Thoracic aorta (tissue), 2 donors: ENCODE measurements around the gene EIPR1. TPM values are rescaled to one million over a fixed set of nuclear protein-coding genes. Genes with fewer than 3 reads are reported as not detected.

Experiments used
- ATAC-seq: fragments of 150-250 bp; one replicate; pipeline ENCODE4 v1.8.0; 2017; ENCODE audit warnings: low read depth; ENCODE audit not compliant: insufficient number of reproducible peaks, low FRiP score
- DNase-seq: peaks from one replicate; pipeline ENCODE4 v3.0.0-alpha.2; 2020; ENCODE audit warnings: low spot score
- H3K27ac ChIP-seq, 2 donors: fragments of 200-600 bp; sonication (generic); 1 replicate in 1 of 2; 2 replicates in 1 of 2; pipeline ENCODE4 v1.5.1; 2016; ENCODE audit warnings: mild to moderate bottlenecking in 2 of 2, moderate library complexity in 2 of 2
- H3K27me3 ChIP-seq: fragments of 200-600 bp; sonication (generic); replicated peaks from 2 replicates; pipeline ENCODE4 v1.6.0; 2016; ENCODE audit warnings: mild to moderate bottlenecking; ENCODE audit not compliant: insufficient read depth
- H3K36me3 ChIP-seq: fragments of 200-600 bp; sonication (generic); one replicate; pipeline ENCODE4 v1.5.1; 2016
- H3K4me1 ChIP-seq, 2 donors: fragments of 200-600 bp; sonication (generic); 1 replicate in 1 of 2; 2 replicates in 1 of 2; pipeline versions ENCODE4 v1.5.1 to v1.6.0; 2016; ENCODE audit warnings: low read depth in 2 of 2, mild to moderate bottlenecking in 1 of 2; ENCODE audit not compliant: control insufficient read depth in 1 of 2
- H3K4me3 ChIP-seq: fragments of 200-600 bp; sonication (generic); 2 replicates; pipeline ENCODE4 v1.5.1; 2016; ENCODE audit warnings: mild to moderate bottlenecking
- H3K9me3 ChIP-seq: fragments of 200-600 bp; sonication (generic); 2 replicates; pipeline ENCODE4 v1.5.1; 2016
- total RNA-seq, 2 donors: library from RNA; depleted of rRNA; stranded (reverse); fragments of >200 nt; gene quantifications; one replicate each; pipeline versions ENCODE4 v1.1.0 to v1.2.3, GENCODE V29; 2016
- TF ChIP-seq, protein P1 (sequence below): fragments of 200-600 bp; sonication (generic); IDR thresholded peaks from one replicate; pipeline ENCODE4 v1.5.1; 2019; ENCODE audit warnings: antibody characterized with exemption

EIPR1 gene
- total RNA-seq, 2 donors from 2014 or later, result 17.9 to 40.6 TPM

DNA sequence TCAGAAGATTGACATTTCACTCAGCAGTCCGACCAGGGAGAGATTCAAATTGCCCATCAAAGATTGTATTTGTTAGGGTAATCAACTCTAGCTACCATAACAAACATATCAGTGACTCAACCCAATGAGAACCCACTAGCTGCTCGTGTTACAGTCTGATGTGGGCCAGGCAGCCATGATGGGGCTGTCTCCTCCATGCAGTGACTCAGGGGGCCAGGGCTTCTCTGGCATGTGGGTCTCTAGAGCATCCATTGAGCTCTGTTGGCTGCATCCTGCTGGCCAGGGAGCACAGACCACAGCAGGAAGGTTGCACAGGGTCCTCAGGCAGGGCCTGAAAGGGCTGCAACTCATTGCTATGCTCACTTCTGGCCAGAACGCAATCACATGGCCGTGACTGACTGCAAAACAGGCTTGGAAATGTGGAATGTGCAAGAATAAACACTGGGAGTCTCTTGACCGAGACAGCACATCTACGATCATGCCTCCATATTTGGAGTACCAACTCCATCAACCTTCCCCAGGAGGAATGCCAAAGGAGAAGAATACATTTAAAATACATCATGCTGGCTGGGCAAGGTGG is 216.8 kb downstream of the EIPR1 start:
- Histone ChIP-seq H3K27me3 (no peaks in the 10 kb centered on the region), H3K36me3 (no peaks in the 10 kb centered on the region), H3K4me1 (no peaks in the 10 kb centered on the region), H3K4me3 (no peak overlapping the region), H3K9me3 (peaks cover 11% of the 10 kb centered on the region), H3K27ac (no peak overlapping the region)
- ATAC-seq (no peak), DNase-seq (no peak)
- TF ChIP-seq, protein P1, sequence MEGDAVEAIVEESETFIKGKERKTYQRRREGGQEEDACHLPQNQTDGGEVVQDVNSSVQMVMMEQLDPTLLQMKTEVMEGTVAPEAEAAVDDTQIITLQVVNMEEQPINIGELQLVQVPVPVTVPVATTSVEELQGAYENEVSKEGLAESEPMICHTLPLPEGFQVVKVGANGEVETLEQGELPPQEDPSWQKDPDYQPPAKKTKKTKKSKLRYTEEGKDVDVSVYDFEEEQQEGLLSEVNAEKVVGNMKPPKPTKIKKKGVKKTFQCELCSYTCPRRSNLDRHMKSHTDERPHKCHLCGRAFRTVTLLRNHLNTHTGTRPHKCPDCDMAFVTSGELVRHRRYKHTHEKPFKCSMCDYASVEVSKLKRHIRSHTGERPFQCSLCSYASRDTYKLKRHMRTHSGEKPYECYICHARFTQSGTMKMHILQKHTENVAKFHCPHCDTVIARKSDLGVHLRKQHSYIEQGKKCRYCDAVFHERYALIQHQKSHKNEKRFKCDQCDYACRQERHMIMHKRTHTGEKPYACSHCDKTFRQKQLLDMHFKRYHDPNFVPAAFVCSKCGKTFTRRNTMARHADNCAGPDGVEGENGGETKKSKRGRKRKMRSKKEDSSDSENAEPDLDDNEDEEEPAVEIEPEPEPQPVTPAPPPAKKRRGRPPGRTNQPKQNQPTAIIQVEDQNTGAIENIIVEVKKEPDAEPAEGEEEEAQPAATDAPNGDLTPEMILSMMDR, result no peak

DNA sequence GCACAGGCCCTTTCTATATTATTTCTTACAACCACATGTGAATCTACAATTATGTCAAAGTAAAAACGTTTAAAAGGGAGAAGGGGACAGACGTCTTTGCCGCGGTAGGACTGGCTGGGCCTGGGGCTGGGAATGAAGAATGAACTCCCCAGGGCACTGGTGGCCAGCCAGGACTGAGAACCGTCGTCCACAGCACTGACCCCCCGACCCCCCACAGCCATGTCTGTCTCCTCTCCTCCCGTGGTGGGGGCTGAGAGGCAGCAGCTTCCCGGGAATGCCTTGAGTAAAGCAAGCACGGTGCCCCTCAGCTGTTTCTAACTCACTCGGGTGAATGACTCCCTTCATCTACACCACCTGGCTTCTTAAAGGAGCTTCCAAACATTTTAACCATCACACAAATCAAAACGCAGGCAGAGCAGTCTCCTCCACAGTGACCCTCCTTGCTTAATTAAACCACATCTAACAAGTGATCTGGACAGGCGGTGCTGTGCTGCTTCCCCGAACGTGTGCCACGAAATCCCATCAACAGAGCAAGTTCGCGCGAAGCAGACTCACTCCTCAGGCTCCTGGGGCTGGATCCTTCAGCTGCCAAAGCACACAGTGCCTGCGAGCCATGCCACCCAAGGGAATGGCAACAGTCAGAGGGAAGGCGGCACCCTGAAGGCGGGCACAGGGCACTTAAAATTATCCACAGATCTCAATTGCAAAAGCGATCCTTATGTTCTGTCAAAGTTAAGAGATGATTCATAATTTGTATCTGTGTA is 217.7 kb downstream of the EIPR1 start:
- TF ChIP-seq, protein P1, result no peak
- no peaks in the 10 kb centered on the region for H3K36me3 ChIP-seq
- DNase-seq, result no peak
- H3K4me1 ChIP-seq, result no peaks in the 10 kb centered on the region
- peaks cover 11% of the 10 kb centered on the region for H3K9me3 ChIP-seq
- H3K4me3 ChIP-seq, result no peak overlapping the region
- no peaks in the 10 kb centered on the region for H3K27me3 ChIP-seq
- ATAC-seq, result no peak
- H3K27ac ChIP-seq, result no peak overlapping the region

DNA sequence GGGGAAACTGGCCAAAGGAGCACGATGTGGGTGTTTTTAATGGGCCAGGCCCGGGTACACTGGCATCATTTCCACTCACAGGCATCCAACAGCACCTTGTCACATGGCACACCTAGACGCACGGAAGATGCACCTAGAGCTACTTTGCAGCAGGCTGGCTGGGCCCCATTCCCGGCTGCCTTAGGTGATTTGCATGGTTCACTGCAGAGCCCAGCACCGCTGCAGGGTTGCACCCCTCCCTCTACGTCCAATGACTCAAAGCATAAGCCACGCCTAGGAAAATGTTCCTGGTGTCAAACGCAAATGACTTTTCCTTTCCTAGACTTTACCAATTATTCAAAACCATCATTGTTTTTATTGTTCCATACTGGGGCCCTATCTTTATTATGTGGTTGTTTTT is 222.9 kb downstream of the EIPR1 start:
- no peak overlapping the region for H3K27ac ChIP-seq
- H3K4me1 ChIP-seq, result no peaks in the 10 kb centered on the region
- TF ChIP-seq, protein P1, result no peak
- no peaks in the 10 kb centered on the region for H3K9me3 ChIP-seq
- H3K4me3 ChIP-seq, result no peak overlapping the region
- ATAC-seq (no peak), DNase-seq (no peak)
- H3K36me3 ChIP-seq, result no peaks in the 10 kb centered on the region
- no peaks in the 10 kb centered on the region for H3K27me3 ChIP-seq

DNA sequence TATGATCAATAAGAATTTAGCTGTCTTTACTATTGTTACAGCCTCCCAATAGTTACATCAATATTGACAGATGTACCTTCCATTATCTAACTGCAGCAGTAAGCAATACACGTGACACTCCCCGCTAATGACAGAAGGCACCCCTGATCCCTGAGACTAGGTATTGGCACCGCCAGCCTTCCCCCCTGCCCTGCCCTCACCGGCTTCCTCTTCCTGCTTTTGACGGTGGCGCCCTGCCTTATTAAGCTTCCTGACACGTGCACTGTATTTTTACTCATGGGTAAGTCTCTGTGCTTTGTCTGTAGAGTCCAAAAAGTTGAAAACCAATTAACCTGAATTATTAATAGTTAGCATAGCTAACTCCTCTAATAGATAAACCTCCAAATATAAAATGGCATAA is 223.5 kb downstream of the EIPR1 start:
- H3K27me3 ChIP-seq, result no peaks in the 10 kb centered on the region
- no peaks in the 10 kb centered on the region for H3K4me1 ChIP-seq
- H3K36me3 ChIP-seq, result no peaks in the 10 kb centered on the region
- no peaks in the 10 kb centered on the region for H3K9me3 ChIP-seq
- TF ChIP-seq, protein P1, result no peak
- H3K4me3 ChIP-seq, result no peak overlapping the region
- H3K27ac ChIP-seq, result no peak overlapping the region
- ATAC-seq, result no peak
- DNase-seq, result no peak

DNA sequence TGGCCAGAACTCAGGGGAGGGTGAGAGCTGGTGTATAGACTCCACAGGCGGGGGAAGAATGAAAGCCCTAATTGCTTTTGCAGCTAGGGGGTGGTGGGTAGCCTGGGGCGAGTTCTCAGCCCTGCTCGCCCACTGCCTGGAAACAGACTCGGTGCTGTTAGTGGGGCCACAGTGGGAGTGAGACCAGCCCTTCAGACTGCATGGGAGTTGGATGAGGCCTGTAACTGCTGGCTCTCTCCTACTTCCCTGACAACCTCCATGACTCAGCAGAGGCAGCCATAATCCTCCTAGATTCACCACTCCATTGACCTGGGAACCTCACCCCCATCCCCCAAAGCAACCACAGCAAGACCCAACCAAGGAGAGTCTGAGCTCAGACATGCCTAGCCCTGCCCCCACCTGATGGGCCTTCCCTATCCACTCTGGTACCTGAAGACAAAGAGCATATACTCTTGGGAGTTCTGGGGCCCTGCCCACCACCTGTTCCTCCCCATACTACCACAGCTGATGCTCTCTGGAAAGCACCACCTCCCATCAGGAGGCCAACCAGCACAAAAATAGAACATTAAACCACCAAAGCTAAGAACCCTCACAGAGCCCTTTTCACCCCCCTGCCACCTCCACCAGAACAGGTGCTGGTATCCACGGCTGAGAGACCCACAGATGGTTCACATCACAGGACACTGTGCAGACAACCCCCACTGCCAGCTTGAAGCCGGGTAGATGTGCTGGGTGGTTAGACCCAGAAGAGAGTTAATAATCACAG is 226.3 kb downstream of the EIPR1 start:
- no peak for ATAC-seq
- H3K27ac ChIP-seq, result no peak overlapping the region
- H3K4me1 ChIP-seq, result no peaks in the 10 kb centered on the region
- no peak for DNase-seq
- no peak overlapping the region for H3K4me3 ChIP-seq
- no peaks in the 10 kb centered on the region for H3K36me3 ChIP-seq
- no peaks in the 10 kb centered on the region for H3K9me3 ChIP-seq
- H3K27me3 ChIP-seq, result no peaks in the 10 kb centered on the region
- TF ChIP-seq, protein P1, result no peak
